GM23338 (cell line): ENCODE data around the gene CDYL2.

Experiments used
- CREB1 ChIP-seq: fragments of 250-450 bp; sonication (Bioruptor Pico); IDR thresholded peaks from 2 replicates; pipeline ENCODE4 v1.5.0; 2020; ENCODE audit warnings: low read depth, mild to moderate bottlenecking, moderate library complexity
- EZH2 ChIP-seq: fragments of 200-600 bp; sonication (generic); IDR thresholded peaks from one replicate; pipeline ENCODE4 v1.8.0; 2017; ENCODE audit warnings: antibody characterized with exemption, mild to moderate bottlenecking, low read depth; ENCODE audit not compliant: unreplicated experiment
- EZH2phosphoT487 ChIP-seq: fragments of 200-600 bp; sonication (generic); IDR thresholded peaks from one replicate; pipeline ENCODE4 v1.8.1; 2018; ENCODE audit warnings: antibody characterized with exemption; ENCODE audit not compliant: unreplicated experiment
- POLR2AphosphoS5 ChIP-seq: IDR thresholded peaks from 2 replicates; pipeline ENCODE4 v1.6.1; 2016; ENCODE audit warnings: antibody characterized with exemption, low read depth
- REST ChIP-seq: IDR thresholded peaks from one replicate; pipeline ENCODE4 v1.6.1; 2018; ENCODE audit warnings: antibody characterized with exemption; ENCODE audit not compliant: unreplicated experiment
- ZNF114 ChIP-seq: fragments of 250-450 bp; sonication (Bioruptor Pico); IDR thresholded peaks from 2 replicates; pipeline ENCODE4 v1.5.0; 2020; ENCODE audit warnings: mild to moderate bottlenecking, moderate library complexity
- ZNF331 ChIP-seq: fragments of 250-450 bp; sonication (Bioruptor Pico); IDR thresholded peaks from 2 replicates; pipeline ENCODE4 v1.5.0; 2020; ENCODE audit warnings: low read depth, mild to moderate bottlenecking, moderate library complexity
- TF ChIP-seq, protein P1 (sequence below), 2 experiments: fragments of 200-600 bp in 1 of 2; sonication (generic) in 1 of 2; conservative IDR thresholded peaks; 2 replicates each; pipeline versions ENCODE4 v1.5.1 to v1.6.1; 2016 to 2017; ENCODE audit warnings: antibody characterized with exemption in 2 of 2, low read depth in 2 of 2, mild to moderate bottlenecking in 2 of 2, moderate library complexity in 1 of 2
- TF ChIP-seq, protein P2 (sequence below): IDR thresholded peaks from 2 replicates; pipeline ENCODE4 v1.6.1; 2016; ENCODE audit warnings: antibody characterized with exemption

GRCh38 chr16:80844395-80844794 lies 40.0 kb upstream of the CDYL2 start:
- TF ChIP-seq EZH2phosphoT487, result no peak
- TF ChIP-seq, protein P1, sequence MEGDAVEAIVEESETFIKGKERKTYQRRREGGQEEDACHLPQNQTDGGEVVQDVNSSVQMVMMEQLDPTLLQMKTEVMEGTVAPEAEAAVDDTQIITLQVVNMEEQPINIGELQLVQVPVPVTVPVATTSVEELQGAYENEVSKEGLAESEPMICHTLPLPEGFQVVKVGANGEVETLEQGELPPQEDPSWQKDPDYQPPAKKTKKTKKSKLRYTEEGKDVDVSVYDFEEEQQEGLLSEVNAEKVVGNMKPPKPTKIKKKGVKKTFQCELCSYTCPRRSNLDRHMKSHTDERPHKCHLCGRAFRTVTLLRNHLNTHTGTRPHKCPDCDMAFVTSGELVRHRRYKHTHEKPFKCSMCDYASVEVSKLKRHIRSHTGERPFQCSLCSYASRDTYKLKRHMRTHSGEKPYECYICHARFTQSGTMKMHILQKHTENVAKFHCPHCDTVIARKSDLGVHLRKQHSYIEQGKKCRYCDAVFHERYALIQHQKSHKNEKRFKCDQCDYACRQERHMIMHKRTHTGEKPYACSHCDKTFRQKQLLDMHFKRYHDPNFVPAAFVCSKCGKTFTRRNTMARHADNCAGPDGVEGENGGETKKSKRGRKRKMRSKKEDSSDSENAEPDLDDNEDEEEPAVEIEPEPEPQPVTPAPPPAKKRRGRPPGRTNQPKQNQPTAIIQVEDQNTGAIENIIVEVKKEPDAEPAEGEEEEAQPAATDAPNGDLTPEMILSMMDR (conservative IDR thresholded peaks at IDR 0.05; ENCODE audit: low read depth in 2 of 2), result no peak
- TF ChIP-seq EZH2, result no peak
- no peak for TF ChIP-seq REST
- no peak for TF ChIP-seq ZNF331 (CRISPR knock-in tag)
- TF ChIP-seq, protein P2, sequence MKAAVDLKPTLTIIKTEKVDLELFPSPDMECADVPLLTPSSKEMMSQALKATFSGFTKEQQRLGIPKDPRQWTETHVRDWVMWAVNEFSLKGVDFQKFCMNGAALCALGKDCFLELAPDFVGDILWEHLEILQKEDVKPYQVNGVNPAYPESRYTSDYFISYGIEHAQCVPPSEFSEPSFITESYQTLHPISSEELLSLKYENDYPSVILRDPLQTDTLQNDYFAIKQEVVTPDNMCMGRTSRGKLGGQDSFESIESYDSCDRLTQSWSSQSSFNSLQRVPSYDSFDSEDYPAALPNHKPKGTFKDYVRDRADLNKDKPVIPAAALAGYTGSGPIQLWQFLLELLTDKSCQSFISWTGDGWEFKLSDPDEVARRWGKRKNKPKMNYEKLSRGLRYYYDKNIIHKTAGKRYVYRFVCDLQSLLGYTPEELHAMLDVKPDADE, result no peak
- TF ChIP-seq CREB1 (CRISPR knock-in tag), result no peak
- no peak for TF ChIP-seq POLR2AphosphoS5
- TF ChIP-seq ZNF114 (CRISPR knock-in tag), result no peak
